Omental fat pad (tissue), 4 donors: Measurements from ENCODE around the gene PGAP3. TPM values are rescaled to one million over a fixed set of nuclear protein-coding genes. Genes with fewer than 3 reads are reported as not detected.

ENCODE experiments used
- ATAC-seq: fragments of 150-250 bp; one replicate; pipeline ENCODE4 v1.9.1; 2016; ENCODE audit warnings: mild to moderate bottlenecking, moderate library complexity; ENCODE audit not compliant: low FRiP score
- DNase-seq: peaks from one replicate; pipeline ENCODE4 v3.0.0-alpha.2; 2019; ENCODE audit warnings: low spot score
- small RNA-seq: library from RNA; depleted of rRNA; stranded (forward); fragments of <200 nt; gene quantifications from one replicate; pipeline ENCODE3, GENCODE V24; 2016
- total RNA-seq, 4 donors: library from RNA; depleted of rRNA; stranded (reverse); fragments of >200 nt; gene quantifications; one replicate each; pipeline ENCODE4 v1.1.0, GENCODE V29; 2016
- TF ChIP-seq, protein P1 (sequence below), 3 donors: fragments of 450-650 bp; IDR thresholded peaks; one replicate each; pipeline ENCODE4 v1.5.1; 2016 to 2017; ENCODE audit warnings: antibody characterized with exemption in 3 of 3, mild to moderate bottlenecking in 3 of 3, moderate library complexity in 2 of 3

The PGAP3 gene
- total RNA-seq, 4 donors from 2014 or later: 8.2 to 12.8 (median 11.0) TPM

DNA sequence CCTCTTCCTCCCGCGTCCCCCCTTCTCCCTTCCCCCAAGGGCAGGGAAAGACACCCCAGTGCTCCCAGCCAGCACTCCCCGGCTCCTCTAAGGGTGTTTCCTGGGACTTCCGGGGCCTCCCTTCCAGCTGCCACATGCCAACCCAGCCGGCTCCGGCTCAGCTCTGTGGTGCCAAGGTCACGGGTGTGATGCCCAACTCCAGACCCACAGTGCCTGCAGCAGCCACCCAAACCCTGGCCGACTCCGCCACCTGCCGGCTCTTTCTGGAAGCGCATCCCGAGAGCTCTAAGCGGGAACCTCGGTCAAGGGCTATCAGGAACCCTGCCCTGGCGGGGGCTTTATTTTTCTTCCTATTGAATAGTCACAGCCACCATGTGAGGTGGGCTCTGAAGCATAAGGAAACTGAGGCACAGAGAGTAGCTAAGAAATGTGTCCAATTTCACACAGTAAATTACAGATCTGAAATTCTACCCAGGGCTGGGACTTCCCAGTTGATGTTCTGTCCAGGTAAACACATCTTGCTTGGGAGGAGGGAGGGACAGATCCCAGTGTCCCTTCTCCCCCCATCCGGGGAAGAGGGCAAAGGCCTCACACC is 64.4 kb downstream of the PGAP3 start:
- TF ChIP-seq, protein P1, sequence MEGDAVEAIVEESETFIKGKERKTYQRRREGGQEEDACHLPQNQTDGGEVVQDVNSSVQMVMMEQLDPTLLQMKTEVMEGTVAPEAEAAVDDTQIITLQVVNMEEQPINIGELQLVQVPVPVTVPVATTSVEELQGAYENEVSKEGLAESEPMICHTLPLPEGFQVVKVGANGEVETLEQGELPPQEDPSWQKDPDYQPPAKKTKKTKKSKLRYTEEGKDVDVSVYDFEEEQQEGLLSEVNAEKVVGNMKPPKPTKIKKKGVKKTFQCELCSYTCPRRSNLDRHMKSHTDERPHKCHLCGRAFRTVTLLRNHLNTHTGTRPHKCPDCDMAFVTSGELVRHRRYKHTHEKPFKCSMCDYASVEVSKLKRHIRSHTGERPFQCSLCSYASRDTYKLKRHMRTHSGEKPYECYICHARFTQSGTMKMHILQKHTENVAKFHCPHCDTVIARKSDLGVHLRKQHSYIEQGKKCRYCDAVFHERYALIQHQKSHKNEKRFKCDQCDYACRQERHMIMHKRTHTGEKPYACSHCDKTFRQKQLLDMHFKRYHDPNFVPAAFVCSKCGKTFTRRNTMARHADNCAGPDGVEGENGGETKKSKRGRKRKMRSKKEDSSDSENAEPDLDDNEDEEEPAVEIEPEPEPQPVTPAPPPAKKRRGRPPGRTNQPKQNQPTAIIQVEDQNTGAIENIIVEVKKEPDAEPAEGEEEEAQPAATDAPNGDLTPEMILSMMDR (IDR thresholded peaks at IDR 0.05): peak in 1 of 3 donors; percentile 68

DNA sequence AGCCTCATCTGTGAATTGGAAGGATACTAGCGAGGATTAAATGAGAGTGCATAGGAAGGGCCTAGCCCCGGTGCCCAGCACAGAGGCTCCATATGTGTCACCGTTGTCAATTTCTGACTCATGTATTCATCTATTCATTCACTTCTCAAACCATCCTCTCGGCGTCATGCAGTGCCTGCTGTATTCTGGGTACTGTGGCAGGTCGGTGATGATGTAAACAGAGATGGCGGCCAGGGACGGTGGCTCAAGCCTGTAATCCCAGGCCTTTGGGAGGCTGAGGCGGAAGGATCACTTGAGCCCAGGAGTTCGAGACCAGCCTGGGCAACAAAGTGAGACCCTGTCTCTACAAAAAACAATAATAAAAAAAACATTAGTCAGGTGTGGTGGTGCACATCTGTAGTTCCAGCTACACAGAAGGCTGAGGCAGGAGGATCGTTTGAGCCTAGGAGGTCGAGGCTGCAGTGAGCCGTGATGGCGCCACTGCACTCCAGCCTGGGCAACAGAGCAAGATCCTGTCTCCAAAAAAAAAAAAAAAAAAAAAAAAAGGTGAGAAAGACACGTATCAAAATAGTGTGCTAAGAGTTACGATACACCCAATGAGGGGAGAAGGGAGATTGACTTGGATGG is 65.4 kb downstream of the PGAP3 start:
- DNase-seq (no peak), ATAC-seq (no peak)
- TF ChIP-seq, protein P1 (IDR thresholded peaks at IDR 0.05): no peak

More for the DNA sequence above, 64.4 kb downstream of the PGAP3 start:
- DNase-seq (peak; percentile 87), ATAC-seq (peak; percentile 21)

DNA sequence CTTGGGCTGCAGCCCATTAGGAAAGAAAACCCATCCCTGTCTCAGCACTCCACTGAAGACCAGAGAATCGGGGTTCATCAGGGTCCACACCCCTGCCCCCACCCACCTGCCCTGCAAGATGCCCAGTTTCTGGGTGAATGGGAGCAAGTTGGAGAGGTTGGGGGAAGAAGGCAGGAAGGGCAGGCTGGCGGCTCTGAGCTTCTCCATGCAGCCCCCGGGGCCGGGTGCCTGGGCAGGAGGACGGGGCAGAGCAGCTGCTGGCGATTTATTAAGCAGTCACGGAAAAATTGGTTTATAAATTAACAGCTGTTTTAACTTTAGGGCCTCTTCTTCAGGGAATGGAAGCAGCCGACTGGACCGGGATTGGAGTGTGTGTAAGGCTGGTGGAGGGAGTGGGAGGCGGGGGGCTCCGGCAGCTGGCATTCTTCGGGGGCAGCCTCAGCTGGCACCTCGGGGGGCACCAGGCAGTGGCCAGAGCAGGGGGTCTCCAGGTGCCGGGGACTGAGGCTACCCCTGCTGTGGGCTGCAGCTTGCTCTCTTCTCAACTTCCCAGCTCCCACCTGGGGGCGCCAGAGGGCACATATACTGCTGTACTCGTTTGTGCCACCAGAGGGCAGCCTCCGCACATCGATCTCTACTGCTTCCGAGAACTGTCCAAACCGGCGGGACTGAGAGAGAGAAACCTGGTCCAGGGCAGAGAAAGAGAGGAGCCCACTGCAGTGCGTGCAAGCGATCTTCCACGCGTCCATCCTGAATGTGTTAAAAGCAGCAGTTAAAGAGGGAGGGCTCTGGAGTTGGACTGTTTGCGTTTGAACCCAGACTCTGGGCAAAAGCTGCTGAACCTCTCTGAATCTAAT is 66.1 kb downstream of the PGAP3 start:
- TF ChIP-seq, protein P1 (IDR thresholded peaks at IDR 0.05): peak in 2 of 3 donors; percentile 68 to 99
- DNase-seq (peak; percentile 95), ATAC-seq (peak; percentile 79)

Small RNA genes lying within 50 kb of the gene (small RNA-seq; reads per million reads assigned to genes)
- gene MIR4728: not detected

Other genes starting within 250 kb of the PGAP3 start
- gene MED1, start 236.8 kb downstream of the PGAP3 start, total RNA-seq: 10 to 100 TPM; 21.4 to 34.0 (median 29.0) TPM
- 10 to 100 TPM; 25.7 to 49.2 (median 38.1) TPM for gene CDK12, start 226.6 kb downstream of the PGAP3 start, total RNA-seq
- under 1 TPM in 1 of 4 donors, not detected in 3; 0.06 TPM for gene NEUROD2, start 80.1 kb downstream of the PGAP3 start, total RNA-seq
- gene PPP1R1B, start 61.1 kb downstream of the PGAP3 start, total RNA-seq: 10 to 100 TPM; 13.9 to 27.0 (median 19.1) TPM
- gene STARD3, start 50.9 kb downstream of the PGAP3 start, total RNA-seq: 10 to 100 TPM; 24.9 to 75.5 (median 36.5) TPM
- gene TCAP, start 22.7 kb downstream of the PGAP3 start, total RNA-seq: 1 to 10 TPM in 1 of 4 donors, under 1 TPM in 2, not detected in 1; 0.19 to 1.7 (median 0.60) TPM
- 10 to 100 TPM in 1 of 4 donors, 1 to 10 TPM in 2, under 1 TPM in 1; 0.44 to 16.7 (median 1.9) TPM for gene PNMT, start 19.6 kb downstream of the PGAP3 start, total RNA-seq
- gene ERBB2, start 12.0 kb upstream of the PGAP3 start, total RNA-seq: 10 to 100 TPM; 13.8 to 23.8 (median 15.7) TPM
- 10 to 100 TPM; 33.9 to 60.8 (median 52.5) TPM for gene MIEN1, start 42.5 kb upstream of the PGAP3 start, total RNA-seq
- gene GRB7, start 49.9 kb upstream of the PGAP3 start, total RNA-seq: 10 to 100 TPM in 3 of 4 donors, not detected in 1; 13.0 to 19.3 (median 14.0) TPM
- gene IKZF3, start 176.3 kb upstream of the PGAP3 start, total RNA-seq: 1 to 10 TPM; 2.9 to 8.3 (median 4.5) TPM
- not detected for gene ZPBP2, start 180.1 kb upstream of the PGAP3 start, total RNA-seq
- gene GSDMB, start 230.6 kb upstream of the PGAP3 start, total RNA-seq: 10 to 100 TPM; 10.4 to 32.2 (median 21.3) TPM
- gene ORMDL3, start 239.5 kb upstream of the PGAP3 start, total RNA-seq: 100 to 1,000 TPM in 2 of 4 donors, 10 to 100 TPM in 2; 78.5 to 338 (median 163) TPM
- gene LRRC3C, start 239.7 kb upstream of the PGAP3 start, total RNA-seq: not detected